IMR-90 (cell line): Measurements from ENCODE around the gene EEPD1. TPM values are rescaled to one million over a fixed set of nuclear protein-coding genes. Genes with fewer than 3 reads are reported as not detected.

Experiments used
- ATAC-seq: fragments of 200-7000 bp; cut with Tn5 transposase; 2 replicates; pipeline ENCODE4 v1.9.1; 2020; ENCODE audit warnings: low read depth, mild to moderate bottlenecking, moderate library complexity
- BruUV-seq: library from RNA; stranded (reverse); fragments of 400-500 nt; replicated peaks from 2 replicates; lab custom pipeline; 2021; lab: Mats Ljungman, UMichigan
- CTCF ChIA-PET: fragments of 300-600 bp; formaldehyde crosslinking; extraction: SDS; loops from one replicate; lab custom pipeline; 2021; ENCODE audit warnings: antibody characterized with exemption; lab: Yijun Ruan, JAX
- POLR2A ChIA-PET: fragments of 300-600 bp; sonication (Branson Sonifier 250); formaldehyde crosslinking; loops from one replicate; lab custom pipeline; 2022; ENCODE audit warnings: antibody characterized with exemption; ENCODE audit not compliant: unreplicated experiment; lab: Charles Lee
- DNase-seq: peaks from one replicate; pipeline ENCODE4 v3.0.0; 2013
- H2AFZ ChIP-seq: replicated peaks from 2 replicates; pipeline ENCODE3; 2013; ENCODE audit warnings: low read length, mild to moderate bottlenecking; ENCODE audit not compliant: poor library complexity
- H2AK5ac ChIP-seq: 2 replicates; pipeline ENCODE4 v1.6.1; 2013; ENCODE audit warnings: low read depth, low read length, inconsistent platforms
- H2AK9ac ChIP-seq: replicated peaks from 2 replicates; pipeline ENCODE3; 2013; ENCODE audit warnings: mild to moderate bottlenecking, low read depth, low read length, moderate library complexity; ENCODE audit not compliant: poor library complexity
- H2BK120ac ChIP-seq: 2 replicates; pipeline ENCODE4 v1.6.1; 2013; ENCODE audit warnings: low read depth, low read length, inconsistent platforms
- H2BK15ac ChIP-seq: 3 replicates; pipeline ENCODE4 v1.6.1; 2013; ENCODE audit warnings: low read depth, low read length, inconsistent platforms
- H2BK20ac ChIP-seq: 2 replicates; pipeline ENCODE4 v1.6.1; 2013; ENCODE audit warnings: low read depth, mild to moderate bottlenecking, inconsistent platforms, low read length, moderate library complexity
- H2BK5ac ChIP-seq: 2 replicates; pipeline ENCODE4 v1.6.1; 2013; ENCODE audit warnings: mild to moderate bottlenecking, low read depth, low read length, inconsistent platforms; ENCODE audit not compliant: poor library complexity, severe bottlenecking
- H3K14ac ChIP-seq: replicated peaks from 2 replicates; pipeline ENCODE4 v1.6.1; 2013; ENCODE audit warnings: low read depth, low read length, inconsistent platforms
- H3K18ac ChIP-seq: 2 replicates; pipeline ENCODE4 v1.6.1; 2013; ENCODE audit warnings: low read depth, low read length, control low read depth
- H3K23ac ChIP-seq: 2 replicates; pipeline ENCODE4 v1.6.1; 2013; ENCODE audit warnings: low read depth, low read length, inconsistent platforms
- H3K27ac ChIP-seq: 2 replicates; pipeline ENCODE4 v1.5.1; 2013; ENCODE audit warnings: mild to moderate bottlenecking, control low read depth, low read length; ENCODE audit not compliant: insufficient read depth
- H3K27me3 ChIP-seq: 2 replicates; pipeline ENCODE4 v1.6.1; 2013; ENCODE audit warnings: low read length; ENCODE audit not compliant: control insufficient read depth, insufficient read depth
- H3K36me3 ChIP-seq: 2 replicates; pipeline ENCODE4 v1.6.1; 2013; ENCODE audit warnings: low read length, mixed read lengths; ENCODE audit not compliant: control insufficient read depth, insufficient read depth
- H3K4ac ChIP-seq: 2 replicates; pipeline ENCODE4 v1.6.1; 2013; ENCODE audit warnings: low read depth, low read length, inconsistent platforms
- H3K4me1 ChIP-seq: 2 replicates; pipeline ENCODE4 v1.6.1; 2013; ENCODE audit warnings: low read length, mixed read lengths; ENCODE audit not compliant: control insufficient read depth, insufficient read depth
- H3K4me2 ChIP-seq: 2 replicates; pipeline ENCODE4 v1.6.1; 2013; ENCODE audit warnings: low read depth, mild to moderate bottlenecking, control low read depth, low read length, moderate library complexity
- H3K4me3 ChIP-seq: 2 replicates; pipeline ENCODE4 v1.5.1; 2013; ENCODE audit warnings: low read depth, mild to moderate bottlenecking, control low read depth, low read length, moderate library complexity; ENCODE audit not compliant: insufficient read depth
- H3K56ac ChIP-seq: 2 replicates; pipeline ENCODE4 v1.6.1; 2013; ENCODE audit warnings: low read length, inconsistent platforms; ENCODE audit not compliant: insufficient read depth; ENCODE audit errors: extremely low read depth
- H3K79me1 ChIP-seq, 2 experiments: 2 replicates each; pipeline ENCODE4 v1.6.1; 2013; ENCODE audit warnings: low read length in 2 of 2, inconsistent platforms in 1 of 2, low read depth in 1 of 2
- H3K9ac ChIP-seq: 2 replicates; pipeline ENCODE4 v1.6.1; 2013; ENCODE audit warnings: low read depth, low read length, control low read depth
- H3K9me1 ChIP-seq: 2 replicates; pipeline ENCODE4 v1.6.1; 2013; ENCODE audit warnings: low read length, inconsistent platforms; ENCODE audit not compliant: insufficient read depth
- H3K9me3 ChIP-seq: 2 replicates; pipeline ENCODE4 v1.6.1; 2013; ENCODE audit warnings: low read length; ENCODE audit not compliant: control insufficient read depth, insufficient read depth
- H4K20me1 ChIP-seq: 2 replicates; pipeline ENCODE4 v1.6.1; 2013; ENCODE audit warnings: low read length, inconsistent platforms; ENCODE audit not compliant: insufficient read depth
- H4K5ac ChIP-seq: 2 replicates; pipeline ENCODE4 v1.6.1; 2013; ENCODE audit warnings: mild to moderate bottlenecking, low read depth, low read length, control low read depth
- H4K8ac ChIP-seq, 2 experiments: 2 replicates each; pipeline ENCODE4 v1.6.1; 2013; ENCODE audit warnings: low read depth in 2 of 2, low read length in 2 of 2, control low read depth in 1 of 2, inconsistent platforms in 1 of 2
- H4K91ac ChIP-seq: 2 replicates; pipeline ENCODE4 v1.6.1; 2013; ENCODE audit warnings: low read depth, low read length, inconsistent platforms; ENCODE audit not compliant: insufficient read depth
- BHLHE40 ChIP-seq: fragments of 150-350 bp; IDR thresholded peaks from 2 replicates; pipeline ENCODE4 v1.6.1; 2016; ENCODE audit warnings: mild to moderate bottlenecking, low read depth, low read length
- CEBPB ChIP-seq: IDR thresholded peaks from 2 replicates; pipeline ENCODE4 v1.6.1; 2012; ENCODE audit warnings: low read depth, low read length, improper control_type of control experiment
- CHD1 ChIP-seq: IDR thresholded peaks from 2 replicates; pipeline ENCODE4 v1.6.1; 2012; ENCODE audit warnings: low read depth, low read length, improper control_type of control experiment
- ELK1 ChIP-seq: fragments of 150-350 bp; IDR thresholded peaks from 2 replicates; pipeline ENCODE4 v1.6.1; 2016; ENCODE audit warnings: low read depth, mild to moderate bottlenecking, low read length, moderate library complexity, borderline replicate concordance
- FOS ChIP-seq: fragments of 150-350 bp; IDR thresholded peaks from 2 replicates; pipeline ENCODE4 v1.6.1; 2016; ENCODE audit warnings: low read depth, low read length
- MAFK ChIP-seq: IDR thresholded peaks from 2 replicates; pipeline ENCODE4 v1.6.1; 2012; ENCODE audit warnings: low read depth, low read length, improper control_type of control experiment
- MAZ ChIP-seq: IDR thresholded peaks from 2 replicates; pipeline ENCODE4 v1.6.1; 2012; ENCODE audit warnings: low read depth, mild to moderate bottlenecking, low read length, improper control_type of control experiment, moderate library complexity, borderline replicate concordance
- MXI1 ChIP-seq: IDR thresholded peaks from 2 replicates; pipeline ENCODE4 v1.6.1; 2012; ENCODE audit warnings: low read depth, mild to moderate bottlenecking, low read length, moderate library complexity, borderline replicate concordance
- NFE2L2 ChIP-seq: fragments of 150-350 bp; IDR thresholded peaks from 2 replicates; pipeline ENCODE4 v1.6.1; 2016; ENCODE audit warnings: low read depth, mild to moderate bottlenecking, low read length
- POLR2A ChIP-seq: IDR thresholded peaks from 2 replicates; pipeline ENCODE4 v1.6.1; 2012; ENCODE audit warnings: mild to moderate bottlenecking, low read depth, low read length
- RAD21 ChIP-seq: IDR thresholded peaks from 2 replicates; pipeline ENCODE4 v1.6.1; 2012; ENCODE audit warnings: low read length, improper control_type of control experiment
- RCOR1 ChIP-seq: IDR thresholded peaks from 2 replicates; pipeline ENCODE4 v1.6.1; 2012; ENCODE audit warnings: mild to moderate bottlenecking, low read length, improper control_type of control experiment; ENCODE audit not compliant: insufficient replicate concordance
- RFX5 ChIP-seq: IDR thresholded peaks from 2 replicates; pipeline ENCODE4 v1.8.0; 2012; ENCODE audit warnings: low read depth, mild to moderate bottlenecking, low read length, moderate library complexity
- USF2 ChIP-seq: fragments of 150-350 bp; IDR thresholded peaks from 2 replicates; pipeline ENCODE4 v1.6.1; 2017; ENCODE audit warnings: mild to moderate bottlenecking, antibody characterized with exemption, low read length, low read depth
- WGBS, 2 experiments: methylation state at CpG; one replicate each; pipeline versions ENCODE4 v1.1.5 to v1.1.7; 2013; ENCODE audit warnings: missing lambda C conversion rate in 2 of 2; ENCODE audit not compliant: insufficient read length in 1 of 2; ENCODE audit errors: extremely low coverage in 2 of 2; 5-methylcytosine and 5-hydroxymethylcytosine counted together
- dilution Hi-C: fragments of 300-500 bp; cut with HindIII; formaldehyde crosslinking; loops from one replicate; pipeline ENCODE4 v1.14.3; 2018; ENCODE audit warnings: low sequenced_read_pairs; ENCODE audit not compliant: unreplicated experiment
- in situ Hi-C: fragments of 300-500 bp; cut with MboI; formaldehyde crosslinking; loops from 3 replicates; pipeline ENCODE4 v1.14.3; 2019; ENCODE audit warnings: low sequenced_read_pairs, inconsistent platforms, mixed read lengths
- intact Hi-C: fragments of 100-400 bp; cut with micrococcal nuclease; formaldehyde crosslinking; loops from 2 replicates; pipeline ENCODE4 v1.10.0; 2022
- polyA plus RNA-seq, 3 experiments: library from polyadenylated mRNA; depleted of rRNA; stranded (reverse); fragments of >200 nt; gene quantifications; 2 replicates each; pipeline ENCODE4 v1.2.3, GENCODE V29; 2012; ENCODE audit warnings: low replicate concordance in 1 of 3
- total RNA-seq: library from RNA; depleted of rRNA; stranded (reverse); fragments of >200 nt; gene quantifications from 2 replicates; pipeline ENCODE4 v1.2.3, GENCODE V29; 2012

The EEPD1 gene
- total and polyA plus RNA-seq, 2 of the 4 experiments (the other 2 are of a cell fraction): 7.3 to 15.2 TPM

GRCh38 chr7:36297364-36298009, 144.4 kb downstream of the EEPD1 start (continued):
- TF ChIP-seq RAD21 (no peak), NFE2L2 (no peak)

GRCh38 chr7:36298106-36298505, 145.1 kb downstream of the EEPD1 start:
- no TSS peak for BruUV-seq
- TF ChIP-seq CHD1 (no peak), USF2 (no peak), RCOR1 (no peak), FOS (no peak), POLR2A (no peak), CEBPB (no peak), RFX5 (no peak), NFE2L2 (no peak), BHLHE40 (no peak), MXI1 (no peak), MAZ (no peak), ELK1 (no peak), MAFK (no peak)

More at GRCh38 chr7:36298106-36298505, 145.1 kb downstream of the EEPD1 start:
- H3K36me3 ChIP-seq: peaks cover 26% of the 10 kb centered on the region
- no peak overlapping the region for H3K56ac ChIP-seq
- ChIA-PET POLR2A (no interaction called here), CTCF (no interaction called here)
- no peak overlapping the region for H2BK15ac ChIP-seq
- H4K5ac ChIP-seq: no peak overlapping the region
- H3K4me1 ChIP-seq: peaks cover 13% of the 10 kb centered on the region
- in situ Hi-C loops: no loop called here
- H3K14ac ChIP-seq: no peak overlapping the region
- no peak overlapping the region for H2BK20ac ChIP-seq
- no peak overlapping the region for H2AK9ac ChIP-seq
- H3K9me1 ChIP-seq: peaks cover 13% of the 10 kb centered on the region
- H3K27ac ChIP-seq: no peak overlapping the region
- no peaks in the 10 kb centered on the region for H3K27me3 ChIP-seq
- 51% methylated on average over 3 of the region's 4 CpGs; no CpG with 5 or more reads in 1 of the 2 experiments for WGBS, 2 experiments
- H3K4me2 ChIP-seq: no peak overlapping the region
- dilution Hi-C loops: no loop called here
- ATAC-seq (no peak), DNase-seq (no peak)
- H2BK120ac ChIP-seq: no peak overlapping the region
- H3K23ac ChIP-seq: no peak overlapping the region
- no peaks in the 10 kb centered on the region for H3K79me1 ChIP-seq
- peaks cover 4% of the 10 kb centered on the region for H4K20me1 ChIP-seq
- intact Hi-C loops: no loop called here
- H2AFZ ChIP-seq: no peak overlapping the region
- H3K9me3 ChIP-seq: no peaks in the 10 kb centered on the region
- H4K8ac ChIP-seq: no peak overlapping the region
- no peak overlapping the region for H3K18ac ChIP-seq
- no peak overlapping the region for H3K4ac ChIP-seq
- no peak overlapping the region for H4K91ac ChIP-seq
- no peak overlapping the region for H2BK5ac ChIP-seq
- no peak overlapping the region for H3K4me3 ChIP-seq
- H2AK5ac ChIP-seq: no peak overlapping the region
- H3K9ac ChIP-seq: no peak overlapping the region
